Stimulated activated CD4-positive, alpha-beta T cell treated with anti-CD3 and anti-CD28 coated beads, Interleukin-12 subunit alpha, Interleukin-12 subunit beta, amount 100 ng/mL, for 48 hours (primary cell): ENCODE results near the gene FUBP3.

Experiments
- DNase-seq, 3 donors: peaks; one replicate each; pipeline ENCODE4 v3.0.0-alpha.2; 2020; ENCODE audit warnings: low read depth in 2 of 3, low spot score in 1 of 3

Gene FUBP3, protein sequence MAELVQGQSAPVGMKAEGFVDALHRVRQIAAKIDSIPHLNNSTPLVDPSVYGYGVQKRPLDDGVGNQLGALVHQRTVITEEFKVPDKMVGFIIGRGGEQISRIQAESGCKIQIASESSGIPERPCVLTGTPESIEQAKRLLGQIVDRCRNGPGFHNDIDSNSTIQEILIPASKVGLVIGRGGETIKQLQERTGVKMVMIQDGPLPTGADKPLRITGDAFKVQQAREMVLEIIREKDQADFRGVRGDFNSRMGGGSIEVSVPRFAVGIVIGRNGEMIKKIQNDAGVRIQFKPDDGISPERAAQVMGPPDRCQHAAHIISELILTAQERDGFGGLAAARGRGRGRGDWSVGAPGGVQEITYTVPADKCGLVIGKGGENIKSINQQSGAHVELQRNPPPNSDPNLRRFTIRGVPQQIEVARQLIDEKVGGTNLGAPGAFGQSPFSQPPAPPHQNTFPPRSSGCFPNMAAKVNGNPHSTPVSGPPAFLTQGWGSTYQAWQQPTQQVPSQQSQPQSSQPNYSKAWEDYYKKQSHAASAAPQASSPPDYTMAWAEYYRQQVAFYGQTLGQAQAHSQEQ

DNA sequence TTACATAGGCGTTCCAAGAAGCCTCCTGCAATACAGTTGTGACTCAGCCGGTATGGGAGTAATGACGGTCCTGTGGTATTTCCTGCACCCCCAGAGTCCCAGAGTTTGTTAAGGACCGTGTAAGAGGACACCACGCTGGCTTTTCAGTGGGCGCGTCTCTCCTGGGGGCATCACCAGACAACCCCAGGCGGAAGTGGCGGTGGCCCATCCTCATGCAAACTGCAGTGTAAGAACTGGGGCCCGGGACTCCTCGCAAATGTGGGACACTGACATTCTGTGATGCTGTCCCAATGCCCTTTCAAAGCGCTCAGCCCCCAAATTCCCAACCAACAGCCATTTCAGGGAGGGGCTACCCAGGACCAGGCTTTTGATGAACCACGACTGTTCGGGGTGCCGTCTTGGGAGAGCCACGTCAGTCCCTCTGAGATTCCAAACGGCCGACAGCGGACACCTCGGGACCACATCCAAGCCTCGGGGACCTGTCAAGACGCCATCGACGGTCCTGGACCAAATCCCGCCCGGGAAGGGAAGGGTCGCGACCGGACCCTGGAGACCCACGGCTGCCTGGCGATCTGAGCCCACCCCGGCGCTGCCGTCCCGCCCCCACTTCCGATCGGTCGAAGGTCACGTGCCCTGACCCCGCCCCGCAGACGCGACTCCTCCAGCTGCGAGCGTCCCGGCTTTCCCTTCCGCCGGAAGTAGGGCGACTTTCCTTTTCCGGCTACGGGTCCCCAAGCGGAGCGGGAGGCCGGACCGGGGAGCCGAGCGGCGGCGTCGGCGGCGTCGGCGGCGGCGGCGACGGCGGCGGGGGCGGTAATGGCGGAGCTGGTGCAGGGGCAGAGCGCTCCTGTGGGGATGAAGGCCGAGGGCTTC lies at the start of gene FUBP3:
FUBP3 (plus strand) TSS at position 713 of the 873 bp plus-strand sequence; CDS start at position 817, 104 bp downstream.
- DNase-seq, result peak; percentile 85 to 94 (median 86)

DNA sequence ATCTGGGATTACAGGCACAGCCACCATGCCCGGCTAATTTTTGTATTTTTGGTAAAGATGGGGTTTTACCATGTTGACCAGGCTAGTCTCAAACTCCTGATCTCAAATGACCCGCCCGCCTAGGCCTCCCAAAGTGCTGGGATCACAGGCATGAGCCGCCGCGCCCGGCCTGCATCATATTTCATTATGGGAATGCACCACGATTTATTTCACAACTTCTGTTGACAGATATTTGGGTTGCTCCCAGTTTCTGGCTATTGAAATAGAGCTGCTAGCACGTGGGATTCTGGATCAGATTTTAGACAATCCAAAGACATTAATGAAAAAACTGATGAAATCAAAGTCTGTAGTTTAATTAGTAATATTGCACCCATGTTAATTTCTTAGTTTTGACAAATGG lies 48.4 kb upstream of the FUBP3 start:
- DNase-seq, result no peak

DNA sequence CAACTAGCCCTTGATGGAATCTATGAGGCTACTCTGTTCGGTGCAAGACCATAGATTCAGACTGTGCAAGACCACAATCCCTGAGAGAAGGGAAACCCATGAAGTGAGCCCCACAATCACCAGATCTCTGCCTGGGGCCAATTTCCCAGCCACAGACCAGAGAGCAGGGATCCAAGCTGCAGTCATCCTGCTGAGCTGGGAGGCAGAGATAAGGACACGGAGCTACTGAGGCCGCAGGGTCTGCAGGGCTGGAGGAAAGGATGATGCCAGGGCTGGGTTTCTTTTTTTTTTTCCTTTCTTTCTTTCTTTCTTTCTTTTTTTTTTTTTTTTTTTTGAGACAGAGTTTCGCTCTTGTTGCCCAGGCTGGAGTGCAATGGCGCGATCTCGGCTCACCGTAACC lies 47.7 kb upstream of the FUBP3 start:
- DNase-seq, result no peak

DNA sequence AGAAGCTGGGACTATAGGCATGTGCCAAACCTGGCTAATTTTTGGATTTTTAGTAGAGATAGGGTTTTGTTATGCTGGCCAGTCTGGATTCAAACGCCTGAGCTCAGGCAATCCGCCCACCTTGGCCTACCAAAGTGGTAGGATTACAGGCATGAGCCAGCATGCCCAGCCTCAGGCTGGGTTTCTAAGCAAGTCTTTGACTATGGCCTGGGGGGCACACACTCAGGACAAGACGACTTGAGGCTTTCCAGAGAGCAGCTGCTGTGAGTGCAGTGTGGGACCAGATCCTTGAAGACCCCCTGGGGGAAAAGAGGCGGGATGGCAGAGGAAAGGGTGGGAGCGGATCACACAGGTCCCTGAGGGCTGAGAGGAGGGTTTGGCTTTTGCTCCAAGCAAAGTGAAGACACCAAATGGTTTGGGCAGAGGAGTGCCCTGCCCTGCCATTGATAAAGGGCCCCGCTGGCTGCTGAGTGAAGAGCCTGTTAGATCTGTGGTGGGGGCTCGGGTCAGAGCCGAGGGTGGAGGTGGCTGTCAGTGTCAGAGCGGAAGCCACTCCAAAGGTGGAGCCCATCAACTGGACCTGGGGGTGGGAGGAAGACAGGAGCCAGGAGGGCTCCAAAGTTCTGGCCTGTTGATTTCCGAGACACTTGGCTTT lies 46.8 kb upstream of the FUBP3 start:
- no peak for DNase-seq

DNA sequence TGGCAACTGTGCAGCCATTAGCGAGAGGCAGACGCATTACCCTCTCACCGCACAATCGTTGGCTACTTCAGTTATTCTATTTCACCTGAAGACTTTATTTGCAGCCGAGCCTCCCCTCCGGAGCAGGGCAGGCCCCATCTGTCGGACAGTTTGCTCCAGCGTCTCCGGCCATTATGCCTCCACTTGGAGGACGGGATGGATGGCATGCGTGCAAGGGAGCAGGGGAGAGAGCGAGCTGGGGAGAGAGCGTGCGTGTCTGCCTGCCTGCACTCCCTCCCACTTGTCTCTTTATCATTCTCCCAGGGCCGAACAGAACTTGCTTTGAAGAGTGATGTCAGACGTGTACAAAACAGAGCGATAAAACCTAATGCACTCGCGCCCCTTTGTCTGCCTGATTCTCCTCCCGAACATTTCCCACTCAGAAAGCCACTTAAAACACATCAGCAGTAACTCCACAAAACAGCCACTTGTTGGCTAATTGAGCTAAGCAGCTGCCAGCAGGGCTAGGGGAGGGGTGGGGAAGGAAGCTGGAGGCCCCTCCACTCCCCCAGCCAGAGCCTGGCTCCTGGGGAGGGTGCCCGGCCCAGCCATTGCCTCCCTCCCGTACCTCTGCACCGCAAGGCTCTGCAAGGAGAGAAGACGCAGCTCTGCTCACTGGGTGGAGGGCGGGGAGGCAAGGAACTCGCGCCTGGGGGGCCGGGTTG lies 43.4 kb upstream of the FUBP3 start:
- no peak for DNase-seq

DNA sequence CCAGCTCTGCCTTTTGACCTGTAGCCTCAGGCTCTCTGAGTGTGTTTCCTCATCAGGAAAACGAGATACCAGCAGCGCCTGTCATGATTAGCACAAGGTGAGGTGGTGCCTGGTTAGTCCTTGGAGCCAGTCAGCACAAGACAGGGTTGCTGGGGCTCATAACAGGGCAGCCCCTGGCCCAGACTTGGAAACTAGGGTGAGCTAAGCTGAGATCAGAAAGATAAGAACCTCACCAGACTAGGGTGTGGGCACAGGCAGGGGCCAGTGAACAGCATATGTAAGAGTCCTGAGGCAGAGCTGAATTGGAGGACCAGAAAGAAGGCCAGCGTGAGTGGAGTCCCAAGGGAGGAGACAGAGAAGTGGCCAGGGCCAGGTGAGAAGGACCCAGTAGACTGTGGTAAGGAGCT lies 42.7 kb upstream of the FUBP3 start:
- no peak for DNase-seq

DNA sequence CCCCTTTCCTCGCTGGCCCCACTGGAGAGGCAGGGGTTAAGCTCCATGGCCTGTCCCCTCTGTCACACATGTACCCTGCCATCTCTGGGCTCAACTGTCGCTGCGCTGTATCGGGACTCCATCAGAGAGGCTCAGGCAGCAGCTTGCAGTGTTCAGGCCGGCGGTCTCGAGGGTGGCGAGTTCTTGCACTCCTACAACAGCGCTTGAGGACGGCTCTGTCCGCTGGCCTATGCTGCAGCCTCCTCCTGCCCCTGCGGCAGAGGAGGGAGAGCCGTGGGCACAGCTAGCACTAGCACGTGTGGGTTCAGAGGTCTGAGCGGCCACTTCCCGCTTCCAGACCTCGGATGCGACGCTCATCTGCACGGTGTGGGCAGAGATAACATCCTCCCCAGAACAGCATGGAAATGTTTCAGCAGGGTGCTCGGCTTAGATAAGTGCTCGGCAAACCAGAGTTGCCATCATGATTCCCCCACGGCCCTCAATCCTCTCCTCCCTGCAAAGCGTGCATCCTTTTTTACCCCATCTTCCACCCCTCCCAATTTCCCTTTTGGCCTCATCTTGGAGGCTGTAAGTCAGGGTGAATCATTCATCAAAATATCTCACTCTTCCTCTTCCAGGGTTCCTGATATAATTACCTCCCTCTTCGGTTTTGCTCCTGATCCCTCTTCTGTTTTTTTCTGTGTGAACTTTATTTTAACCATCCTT lies 41.9 kb upstream of the FUBP3 start:
- no peak for DNase-seq

DNA sequence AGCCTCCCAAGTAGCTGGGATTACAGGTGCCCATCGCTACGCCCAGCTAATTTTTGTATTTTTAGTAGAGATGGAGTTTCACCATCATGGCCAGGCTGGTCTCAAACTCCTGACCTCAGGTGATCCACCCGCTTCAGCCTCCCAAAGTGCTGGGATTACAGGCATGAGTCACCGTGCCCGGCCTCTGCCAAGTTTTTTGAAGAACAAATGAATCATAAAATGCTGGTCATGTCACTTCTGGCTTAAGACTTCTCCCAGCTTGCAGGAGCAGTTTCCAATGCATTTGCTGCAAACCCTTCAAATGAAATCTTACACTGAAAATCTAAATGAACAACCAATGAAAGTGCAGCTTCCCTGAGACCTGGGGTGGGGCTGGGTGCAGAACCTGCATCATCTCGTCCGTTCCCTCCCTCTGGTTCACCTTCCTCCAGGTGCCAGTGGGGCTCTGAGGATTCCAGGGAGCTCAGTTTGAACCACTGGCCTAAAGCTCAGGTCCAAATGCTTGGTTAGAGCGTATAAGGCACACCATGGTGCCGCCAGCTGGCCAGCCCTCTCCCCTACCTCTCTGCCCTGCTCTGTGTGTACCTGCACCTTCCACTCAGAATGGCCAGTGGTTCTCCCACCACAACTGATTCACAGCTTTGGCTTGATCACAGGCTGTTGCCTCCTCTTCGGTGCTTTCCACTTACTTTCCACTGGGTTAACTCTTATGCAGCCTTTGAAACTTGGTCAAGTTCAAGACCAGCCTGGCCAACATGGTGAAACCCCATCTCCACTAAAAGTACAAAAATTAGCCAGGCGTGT lies 39.8 kb upstream of the FUBP3 start:
- no peak for DNase-seq

DNA sequence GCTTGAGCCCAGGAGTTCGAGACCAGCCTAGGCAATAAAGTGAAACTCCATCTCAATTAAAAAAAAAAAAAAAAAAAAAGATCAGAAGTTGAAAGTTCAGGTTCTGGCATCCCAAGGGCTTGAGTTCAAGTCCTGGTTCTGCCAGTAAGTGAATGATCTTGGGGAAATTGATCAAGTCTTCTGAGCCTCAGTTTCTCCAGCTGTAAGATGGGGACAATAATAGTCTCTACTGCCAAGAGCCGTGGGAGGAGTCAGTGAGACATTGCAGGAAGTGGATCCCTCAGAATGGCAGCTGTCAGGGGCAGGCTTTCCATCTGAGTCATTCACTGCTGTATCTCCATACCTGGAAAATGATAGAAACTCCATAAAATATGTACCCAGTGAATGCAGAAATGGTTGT lies 37.8 kb upstream of the FUBP3 start:
- no peak for DNase-seq

DNA sequence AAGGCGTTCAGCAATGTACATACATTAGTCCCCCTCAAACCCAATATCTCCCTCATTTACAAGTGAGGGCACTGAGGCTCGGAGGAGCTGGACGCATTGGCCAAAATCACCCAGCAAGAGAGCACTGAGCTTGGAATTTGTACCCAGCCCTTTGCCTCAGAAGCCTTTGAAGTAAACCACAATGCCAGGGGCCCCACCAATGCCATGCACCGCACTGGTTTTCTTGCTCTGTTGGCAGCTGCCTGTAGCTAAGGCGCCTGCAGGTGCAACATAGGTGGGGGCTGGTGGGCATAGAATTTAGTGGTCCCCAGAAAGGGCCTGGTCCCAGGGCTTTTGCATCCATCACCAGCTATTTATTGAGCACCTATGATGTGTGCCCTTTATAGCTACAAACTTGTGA lies 37.3 kb upstream of the FUBP3 start:
- no peak for DNase-seq

DNA sequence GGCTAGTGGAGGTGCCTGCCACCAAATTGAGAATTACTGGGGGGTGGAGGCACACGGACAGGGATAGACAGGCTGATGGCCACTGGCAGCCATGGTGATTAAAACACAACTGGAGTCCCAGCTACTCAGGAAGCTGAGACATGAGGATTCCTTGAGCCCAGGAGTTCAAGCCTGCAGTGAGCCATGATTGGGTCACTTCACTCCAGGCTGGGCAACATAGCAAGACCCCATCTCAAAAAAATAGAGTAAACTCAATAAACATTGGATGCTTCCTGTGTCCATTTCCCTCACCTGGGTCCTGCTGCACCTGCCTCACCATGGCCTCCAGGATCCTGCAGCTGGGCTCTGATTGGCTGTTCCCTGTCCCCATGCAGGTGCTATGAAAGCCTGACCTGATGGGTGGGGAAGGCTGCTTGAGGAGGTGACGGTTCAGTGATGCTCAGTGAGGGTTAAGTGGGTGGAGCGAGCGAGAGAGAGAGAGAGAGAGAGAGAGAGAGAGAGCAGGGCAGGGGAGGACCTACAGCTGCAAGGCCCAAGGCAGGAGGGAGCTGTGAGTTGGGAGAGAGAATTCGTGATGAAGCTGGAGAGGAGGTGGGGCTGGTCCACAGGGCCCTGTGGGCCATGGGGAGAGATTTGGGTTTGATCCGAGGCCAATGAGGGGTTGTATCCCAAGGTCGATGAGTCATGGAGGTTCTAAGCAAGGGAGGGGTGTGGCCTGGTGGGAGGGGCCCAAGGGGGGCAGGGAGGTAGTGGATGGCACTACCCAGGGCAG lies 36.7 kb upstream of the FUBP3 start:
- no peak for DNase-seq

DNA sequence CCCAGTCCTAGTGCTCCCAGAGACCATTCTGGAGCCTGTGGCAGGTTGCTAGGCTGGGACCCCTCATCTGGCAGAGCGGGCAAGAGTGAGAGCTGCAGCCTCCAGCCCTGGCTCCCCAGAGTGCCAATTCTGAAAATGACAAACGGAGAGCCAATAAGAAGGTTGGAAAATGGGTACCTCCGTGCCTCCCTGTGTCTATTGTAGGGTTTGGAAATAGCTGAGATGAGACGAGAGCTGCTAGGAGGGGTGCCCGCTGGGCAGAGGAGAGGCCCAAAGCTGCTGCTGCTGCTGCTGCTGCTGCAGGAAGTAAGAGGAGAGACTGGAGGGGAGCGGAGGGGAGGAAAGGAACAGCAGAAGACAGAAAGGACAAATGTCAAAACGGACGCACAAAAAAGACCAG lies 36.0 kb upstream of the FUBP3 start:
- no peak for DNase-seq

DNA sequence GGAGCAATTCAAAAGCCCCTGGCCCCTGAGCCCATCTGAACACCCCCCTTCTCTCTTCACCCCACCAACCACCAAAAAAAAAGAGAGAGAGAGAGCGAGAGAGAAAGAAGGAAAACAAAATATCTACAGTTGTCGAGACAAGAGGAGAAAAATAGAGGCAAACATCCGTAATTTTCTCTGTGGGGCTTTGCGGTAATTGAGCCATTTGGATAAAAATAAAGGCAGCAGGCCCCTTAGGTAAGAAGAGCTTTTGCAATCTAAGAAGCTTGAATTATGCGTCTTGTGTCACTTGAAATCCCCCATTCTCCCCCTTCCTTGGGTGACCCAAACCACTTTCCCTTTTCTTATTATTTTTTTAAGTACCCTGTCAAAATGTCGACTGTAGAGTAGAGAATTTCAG lies 35.5 kb upstream of the FUBP3 start:
- DNase-seq, result no peak

DNA sequence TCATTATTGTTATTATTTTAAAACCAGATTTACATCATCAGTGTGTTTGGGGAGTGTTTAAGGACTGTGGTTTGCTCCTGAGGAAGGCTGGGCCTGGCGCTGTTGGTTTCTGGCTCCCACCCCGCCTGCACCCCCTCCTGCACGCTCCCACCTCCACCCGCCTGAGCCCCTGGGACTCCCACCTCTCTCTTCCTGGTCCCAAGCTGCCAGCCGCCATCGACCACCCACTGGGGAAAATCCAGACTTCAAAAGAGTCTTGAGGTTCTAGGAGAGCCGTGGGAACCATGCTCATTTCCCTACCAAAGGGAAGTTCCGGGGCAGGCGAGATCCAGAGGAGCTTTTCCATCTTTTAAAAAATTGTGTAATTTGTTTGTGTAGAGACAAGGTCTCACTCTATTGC lies 35.0 kb upstream of the FUBP3 start:
- no peak for DNase-seq

DNA sequence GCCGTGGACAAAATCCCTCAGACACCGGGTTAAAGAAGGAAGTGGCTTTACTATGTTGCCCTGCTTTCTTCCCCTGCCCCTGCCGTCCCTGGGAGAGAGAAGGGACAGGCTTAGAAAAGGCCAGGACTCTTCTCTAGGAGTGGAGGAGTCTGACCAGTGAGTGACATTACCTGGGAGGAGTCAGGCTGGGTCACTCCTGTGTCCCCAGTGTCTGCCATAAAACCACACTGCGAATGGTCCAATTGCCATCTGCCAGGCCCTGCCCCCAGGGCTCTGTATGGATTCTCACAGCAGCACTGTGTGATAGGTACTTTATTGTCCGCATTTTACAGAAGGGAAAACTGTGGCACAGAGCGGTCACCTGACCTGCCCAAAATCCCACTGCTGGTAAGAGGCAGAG lies 31.3 kb upstream of the FUBP3 start:
- no peak for DNase-seq

DNA sequence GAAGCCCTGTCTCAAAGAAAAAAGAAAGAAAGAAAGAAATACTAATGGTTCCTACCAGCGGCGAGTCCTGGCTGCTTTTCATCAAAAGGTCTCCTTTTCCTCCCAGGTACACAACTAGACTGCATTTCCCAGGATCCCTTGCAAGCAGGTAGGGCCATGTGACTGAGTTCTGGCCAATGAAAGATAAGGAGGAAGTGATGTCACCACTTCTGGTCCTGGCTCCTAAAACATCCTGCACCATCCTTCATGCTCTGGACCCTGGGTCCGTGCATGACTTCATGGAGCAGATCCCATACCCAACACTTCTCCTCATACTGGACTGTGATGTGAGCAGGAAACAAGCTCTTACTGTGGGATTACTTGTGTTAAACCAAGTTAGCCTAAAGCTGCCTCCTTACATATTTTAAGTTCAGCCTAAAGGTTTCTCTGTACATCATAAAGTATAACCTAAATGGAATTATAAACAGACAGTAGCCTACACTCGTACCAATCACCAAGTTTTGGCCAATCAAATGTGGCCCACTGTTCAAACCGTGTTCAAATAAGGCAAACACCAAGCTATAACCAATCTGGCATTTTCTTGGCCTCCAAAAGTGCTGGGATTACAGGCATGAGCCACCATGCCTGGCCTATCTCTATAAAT lies 30.2 kb upstream of the FUBP3 start:
- no peak for DNase-seq

DNA sequence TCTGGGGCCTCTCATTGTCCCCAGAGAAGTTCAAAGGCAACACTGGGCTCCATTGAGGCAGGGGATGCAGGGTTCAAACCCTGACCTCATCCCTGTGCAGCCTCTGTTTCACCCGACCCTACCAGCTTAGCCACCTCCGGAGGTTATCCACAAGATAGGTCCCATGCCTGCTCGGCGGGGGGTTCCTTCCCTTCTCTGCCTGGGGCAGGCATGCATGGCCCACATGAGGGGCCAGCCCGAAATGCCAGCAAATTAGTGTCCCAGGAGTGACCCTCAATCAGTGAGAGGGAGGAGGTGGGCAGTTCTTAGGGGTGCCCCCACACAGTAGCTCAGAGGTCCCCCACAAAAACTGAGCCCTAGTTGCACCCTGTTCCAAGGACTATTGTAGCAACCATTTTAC lies 24.8 kb upstream of the FUBP3 start:
- no peak for DNase-seq

DNA sequence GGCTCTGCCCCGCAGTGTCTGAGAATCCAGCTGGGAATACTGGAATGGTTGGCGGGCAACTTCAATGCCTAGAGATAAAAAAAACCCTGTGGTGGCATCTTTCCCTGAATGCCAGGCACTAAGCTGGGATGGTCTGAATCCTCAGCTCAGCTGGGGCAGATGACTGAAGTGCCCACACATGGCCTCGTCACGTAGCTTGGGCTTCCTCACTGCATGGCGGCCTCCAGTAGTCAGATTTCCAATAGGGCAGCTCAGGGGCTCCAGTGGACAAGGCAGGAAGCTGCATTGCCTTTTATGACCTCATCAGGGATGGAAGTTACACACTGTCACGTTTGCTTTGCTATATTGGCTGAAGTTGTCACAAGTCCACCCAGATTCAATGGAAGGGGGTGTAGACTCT lies 24.3 kb upstream of the FUBP3 start:
- DNase-seq, result no peak
